ENCODE data around the gene SLC20A1.

GRCh38 chr2:112670252-112671022, 24.7 kb downstream of the SLC20A1 start:
- TF ChIP-seq CTCF (IDR thresholded peaks at IDR 0.05) (no peak), POLR2A (IDR thresholded peaks at IDR 0.05) (no peak), EP300 (IDR thresholded peaks at IDR 0.05) (no peak), POLR2AphosphoS5 (IDR thresholded peaks at IDR 0.05) (no peak)
